GM12892 (cell line): Measurements from ENCODE around the gene DNAJB13.

ENCODE experiments used
- POLR2A ChIP-seq: IDR thresholded peaks from 2 replicates; pipeline ENCODE4 v1.6.1; 2011; ENCODE audit warnings: low read depth, low read length, control low read depth
- POLR2AphosphoS5 ChIP-seq: IDR thresholded peaks from 2 replicates; pipeline ENCODE4 v1.6.1; 2011; ENCODE audit warnings: low read depth, low read length, control low read depth
- TAF1 ChIP-seq: IDR thresholded peaks from 2 replicates; pipeline ENCODE4 v1.6.1; 2011; ENCODE audit warnings: low read depth, mild to moderate bottlenecking, control low read depth, low read length, borderline replicate concordance

DNA sequence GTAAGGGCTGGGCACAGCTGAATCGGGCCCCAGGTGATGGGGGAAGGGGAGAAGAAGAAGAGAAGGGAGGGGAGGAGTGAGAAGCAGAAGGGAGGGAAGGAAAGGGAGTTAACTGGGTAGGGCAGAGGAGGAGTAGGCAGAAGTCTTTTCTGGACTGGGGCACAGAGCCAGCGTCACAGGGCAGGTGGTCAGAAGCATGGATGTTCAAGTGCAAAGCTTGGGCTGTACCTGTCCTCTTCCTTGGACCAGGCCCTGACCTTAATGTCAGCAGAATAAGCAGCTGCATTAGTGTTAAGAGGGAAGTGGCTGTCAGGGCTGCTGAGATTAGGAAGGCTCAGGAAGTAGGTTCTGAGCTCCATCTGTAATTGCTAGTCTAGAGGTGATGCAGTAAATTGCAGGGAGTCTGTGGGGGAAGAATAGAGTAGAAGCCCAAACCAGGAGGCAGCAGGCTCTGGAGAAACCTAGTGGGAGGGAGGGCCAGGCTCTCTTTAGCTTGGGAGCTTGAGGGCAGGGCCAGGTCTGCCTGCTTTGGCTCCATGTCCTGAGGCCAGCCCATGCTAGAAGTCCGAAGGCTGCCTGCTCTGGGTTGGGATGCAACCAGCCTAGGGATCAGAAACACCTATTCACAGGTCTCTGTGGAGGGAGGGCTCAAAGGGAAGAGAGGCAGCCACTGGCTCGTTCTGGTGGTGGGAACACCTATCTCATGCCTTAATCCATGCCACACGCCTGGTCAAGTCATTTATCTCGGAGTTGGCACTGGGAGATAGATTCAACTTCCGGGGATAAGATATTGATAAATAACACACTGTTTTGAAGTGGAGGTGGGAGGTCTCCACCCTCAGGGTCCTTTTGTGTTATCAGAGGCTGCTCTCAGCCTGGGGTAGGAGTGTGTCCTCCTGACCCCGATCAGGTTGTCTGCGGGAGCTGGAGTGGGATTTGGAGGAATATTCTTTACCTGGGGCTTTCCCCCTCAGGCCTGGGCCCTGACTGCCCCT, 59.8 kb downstream of the DNAJB13 start:
- TF ChIP-seq POLR2A (no peak), POLR2AphosphoS5 (0 out of 2 replicates have a peak, but pooled peaks have one; percentile 2), TAF1 (no peak)
